Renal cortical epithelial cell (primary cell): ENCODE results near the gene TMEM9B. TPM values are rescaled to one million over a fixed set of nuclear protein-coding genes. Genes with fewer than 3 reads are reported as not detected.

Experiments used
- DNase-seq: peaks from one replicate; pipeline ENCODE4 v3.0.0-alpha.2; 2011; ENCODE audit warnings: low read depth
- total RNA-seq: library from RNA; depleted of rRNA; stranded (reverse); fragments of >200 nt; gene quantifications from 2 replicates; pipeline ENCODE4 v1.2.3, GENCODE V29; 2014

TMEM9B gene
- total RNA-seq, 1 donor from 2014 or later, result 52.4 TPM

DNA sequence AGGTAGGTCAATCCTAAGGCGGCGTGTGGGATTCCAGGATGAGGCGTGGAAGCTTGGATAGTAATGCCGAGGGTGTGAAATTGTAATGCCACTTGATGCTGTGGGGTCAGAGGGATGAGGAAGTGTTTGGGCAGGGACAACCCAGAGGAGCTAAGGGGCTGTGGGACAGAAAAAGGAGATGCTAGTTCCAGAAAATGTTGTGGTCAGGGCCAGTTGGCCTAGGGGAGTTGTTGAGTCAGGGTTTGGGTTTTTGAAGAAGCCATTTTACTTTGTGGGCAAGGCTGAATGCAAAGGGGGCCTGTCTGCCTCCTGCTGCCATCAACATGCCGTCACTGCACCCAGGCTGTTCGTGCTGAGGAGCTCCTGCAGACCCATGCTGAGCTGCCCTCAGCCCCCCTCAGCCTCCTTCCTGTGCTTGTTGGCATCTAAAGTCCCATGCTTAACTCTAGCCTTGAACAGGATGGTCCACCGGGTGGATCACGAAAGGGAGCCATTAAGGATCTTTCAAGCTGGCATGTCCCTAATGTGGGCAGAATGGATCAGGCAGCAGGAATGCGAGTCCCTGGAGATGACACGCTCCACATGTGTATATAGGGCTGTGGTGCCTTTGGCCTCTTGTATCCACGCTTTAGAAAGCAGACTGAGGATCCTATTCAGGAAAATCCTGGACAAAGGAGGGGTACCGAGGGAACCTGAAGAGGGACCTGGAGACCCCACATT is 33.6 kb downstream of the TMEM9B start:
- no peak for DNase-seq

DNA sequence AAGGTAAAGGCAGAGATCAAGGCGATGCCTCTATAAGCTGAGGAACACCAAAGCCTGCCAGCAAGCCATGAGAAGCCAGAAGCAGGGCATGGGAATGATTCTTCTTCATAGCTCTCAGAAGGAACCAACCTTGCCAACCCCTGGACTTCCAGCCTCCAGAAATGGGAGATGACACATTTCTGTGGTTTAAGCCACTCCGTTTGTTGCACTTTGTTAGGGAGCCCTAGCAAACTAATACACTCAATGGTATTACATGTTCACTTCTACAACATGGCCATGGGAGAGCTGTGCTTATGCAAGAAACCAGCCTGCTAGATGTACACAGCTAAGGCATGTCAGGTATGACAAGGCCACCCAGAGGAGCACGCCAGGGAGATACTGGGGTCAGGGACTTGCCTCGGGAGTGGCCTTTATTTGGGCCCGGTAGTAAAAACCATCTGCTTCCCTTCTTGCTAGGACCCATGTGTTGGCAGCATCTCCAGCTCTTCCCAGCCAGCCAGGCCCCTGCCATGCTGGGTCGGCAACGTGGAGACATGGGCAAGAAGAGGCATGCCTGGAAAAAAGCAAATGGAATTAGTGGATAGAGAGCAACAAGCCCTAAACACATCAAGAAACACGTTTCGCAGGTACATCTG is 35.1 kb downstream of the TMEM9B start:
- DNase-seq, result no peak

DNA sequence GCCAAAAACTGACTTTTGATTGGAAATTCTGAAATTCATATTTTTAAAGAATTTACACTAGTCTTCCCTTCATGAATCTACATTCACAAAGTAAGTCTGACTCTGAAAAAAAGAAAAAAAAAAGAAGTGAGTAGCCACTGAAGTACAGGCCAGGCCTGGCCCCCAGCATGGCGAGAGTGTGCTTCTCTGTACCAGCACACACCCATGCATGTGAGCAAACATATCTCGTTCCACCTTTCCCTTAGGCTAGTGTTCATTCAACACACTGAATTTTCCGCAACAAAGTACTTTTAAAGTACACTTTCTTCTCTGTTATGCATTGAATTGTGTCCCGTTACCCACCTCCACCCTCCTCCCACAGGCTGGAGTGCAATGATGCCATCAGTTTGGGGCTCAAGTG is 36.0 kb downstream of the TMEM9B start:
- no peak for DNase-seq

DNA sequence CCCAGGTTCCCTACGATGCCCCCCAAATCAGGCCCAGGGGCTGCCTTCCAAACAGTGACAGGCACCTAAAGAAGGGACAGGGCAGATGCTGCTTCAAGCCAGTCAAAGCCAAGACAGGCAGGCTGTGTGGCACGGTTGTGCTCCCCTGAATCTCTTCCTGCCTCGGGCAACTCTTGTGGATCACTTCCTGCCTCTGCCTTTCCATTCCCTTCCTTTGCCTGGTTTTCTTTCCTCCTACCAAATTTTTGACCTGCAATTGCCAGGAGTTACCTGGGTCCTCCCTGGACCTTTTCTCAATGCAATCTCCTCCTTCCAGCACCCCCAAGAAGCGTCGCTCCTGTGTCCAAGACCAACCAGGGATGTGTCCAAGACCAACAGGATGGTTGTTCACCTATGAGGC is 37.0 kb downstream of the TMEM9B start:
- no peak for DNase-seq

DNA sequence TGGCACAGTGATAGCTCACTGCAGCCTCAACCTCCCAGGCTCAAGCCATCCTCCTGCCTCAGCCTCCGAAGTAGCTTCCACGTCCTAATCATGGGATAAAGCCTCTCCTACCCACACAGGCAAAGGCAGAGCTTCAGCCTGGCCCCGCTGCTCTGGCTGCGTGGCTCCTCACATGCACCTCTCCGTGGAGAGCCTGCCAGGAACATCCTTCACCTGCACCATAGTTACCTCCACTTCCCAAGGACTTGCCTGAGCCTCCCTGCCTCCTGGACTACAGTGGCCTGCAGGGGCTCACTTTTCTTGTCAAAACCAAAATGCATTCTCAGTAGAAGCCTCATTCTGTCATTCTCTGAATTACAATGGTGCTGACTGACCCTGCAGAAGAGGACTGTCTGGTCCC is 38.0 kb downstream of the TMEM9B start:
- no peak for DNase-seq

DNA sequence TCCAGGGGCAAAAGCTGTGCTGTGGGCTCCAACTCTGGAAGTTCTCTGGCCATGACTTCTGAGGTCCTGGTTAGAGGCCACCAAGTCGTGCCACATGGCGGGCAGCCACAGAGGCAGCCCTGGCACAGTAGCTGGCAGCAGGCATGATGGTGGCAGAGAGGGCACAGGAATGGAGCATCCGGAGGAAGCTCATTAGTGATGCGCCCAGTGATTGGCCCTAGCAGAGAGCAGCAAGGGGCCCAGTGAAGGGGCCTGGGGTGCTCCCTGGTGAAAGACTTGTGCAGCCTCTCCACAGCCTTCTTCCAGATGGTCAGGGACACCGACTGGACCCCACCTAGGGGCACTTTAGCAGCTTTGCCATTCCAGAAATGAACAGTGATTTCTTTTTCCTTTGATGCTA is 38.5 kb downstream of the TMEM9B start:
- no peak for DNase-seq

DNA sequence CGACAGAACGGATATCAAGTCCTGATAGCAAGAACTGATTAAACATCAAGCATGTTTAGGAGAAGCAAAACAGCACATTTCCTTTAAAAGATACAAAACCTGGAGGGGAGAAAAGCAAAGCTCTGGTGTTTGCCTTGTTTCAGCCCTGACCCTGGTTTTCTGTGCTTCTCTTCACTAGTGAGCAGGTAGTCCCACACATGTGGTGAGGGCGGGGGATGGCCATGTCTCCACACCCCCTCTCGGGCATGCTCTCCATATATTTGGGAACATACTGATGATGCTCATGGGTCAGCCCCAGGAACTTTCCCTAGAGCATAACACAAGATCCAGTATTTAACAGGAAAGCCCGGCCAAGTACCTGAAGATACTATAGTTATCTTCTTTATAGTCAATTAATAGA is 41.6 kb downstream of the TMEM9B start:
- no peak for DNase-seq

DNA sequence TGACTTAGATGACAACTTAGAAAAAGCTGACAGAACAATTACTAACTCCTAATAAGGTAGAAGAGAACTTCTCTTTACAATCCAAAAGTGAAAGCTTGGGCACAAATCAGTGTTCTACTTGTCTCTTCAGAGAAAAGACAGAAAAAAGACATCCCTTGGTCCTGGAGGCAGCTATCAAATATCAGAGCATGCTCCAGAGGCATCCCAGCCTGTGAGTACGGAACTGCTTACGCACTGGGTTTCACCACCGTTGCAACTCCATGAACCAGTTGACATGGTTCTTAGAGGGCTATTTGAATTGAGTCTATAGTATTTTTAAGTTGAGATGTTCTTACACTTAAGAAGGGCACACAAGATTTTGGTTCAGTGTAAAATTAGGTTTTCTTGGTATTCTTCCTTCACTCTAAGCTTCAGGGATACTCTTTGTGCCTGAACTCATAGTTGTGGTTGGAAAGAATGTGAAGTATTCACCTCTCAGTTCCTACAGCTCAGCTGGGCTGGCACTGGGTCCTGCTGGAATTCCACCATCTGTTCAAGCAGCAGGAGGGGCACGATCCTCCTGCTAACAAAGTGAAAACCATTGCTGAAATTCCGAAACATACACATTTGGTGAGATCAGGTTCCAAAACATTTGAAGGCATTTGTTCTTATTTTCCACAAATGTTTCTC is 47.0 kb downstream of the TMEM9B start:
- peak; percentile 89 for DNase-seq

DNA sequence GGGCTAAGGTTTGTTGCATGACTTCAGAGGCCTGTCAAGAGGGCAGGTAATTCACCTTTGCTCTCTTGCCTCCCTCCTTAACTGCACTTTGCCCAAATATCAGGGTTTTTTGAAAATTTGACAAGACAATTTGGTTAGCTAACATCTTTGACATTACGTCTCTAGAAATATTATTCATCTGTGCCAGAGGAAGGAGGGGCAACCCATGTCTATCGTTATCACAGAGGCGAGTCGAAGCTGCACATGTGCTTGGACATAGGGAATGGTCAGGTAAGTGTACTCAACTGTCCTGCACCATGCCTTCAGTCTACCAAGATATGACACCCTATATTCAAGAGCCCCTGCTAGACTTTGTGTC is 49.6 kb downstream of the TMEM9B start:
- no peak for DNase-seq

DNA sequence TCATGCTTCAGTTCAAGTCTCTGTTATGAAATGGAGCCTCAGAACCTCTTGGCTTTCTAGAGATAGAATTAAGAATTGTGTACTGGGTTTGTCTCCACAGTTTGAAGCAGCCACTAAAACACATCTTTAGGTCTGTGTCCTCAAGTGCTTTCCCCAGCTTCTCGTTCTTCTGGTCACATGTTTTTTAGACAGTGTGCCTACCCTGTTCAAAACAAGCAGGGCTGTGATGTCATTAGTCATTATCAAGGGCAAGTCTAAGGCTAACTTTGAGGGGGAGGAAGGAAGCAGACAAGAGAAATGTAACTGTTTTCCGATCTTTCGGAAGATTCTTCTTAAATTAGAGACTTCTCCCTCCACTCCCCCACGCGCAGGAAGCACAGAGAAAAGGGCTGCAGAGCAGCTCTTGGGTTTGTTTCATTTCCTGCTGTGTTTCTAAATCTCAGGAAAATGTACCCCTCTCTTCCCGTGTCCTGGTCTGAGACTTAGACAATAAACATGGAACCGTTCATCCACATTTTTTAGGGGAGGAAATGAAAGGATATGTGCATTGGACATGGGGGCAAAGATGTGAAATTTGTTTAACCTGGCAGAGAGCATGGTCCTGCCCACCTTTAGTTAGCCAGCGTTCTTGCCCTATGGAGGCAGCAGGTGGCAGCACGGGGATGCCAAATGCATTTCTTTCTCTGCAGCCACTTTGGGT is 50.1 kb downstream of the TMEM9B start:
- DNase-seq, result peak; percentile 53

DNA sequence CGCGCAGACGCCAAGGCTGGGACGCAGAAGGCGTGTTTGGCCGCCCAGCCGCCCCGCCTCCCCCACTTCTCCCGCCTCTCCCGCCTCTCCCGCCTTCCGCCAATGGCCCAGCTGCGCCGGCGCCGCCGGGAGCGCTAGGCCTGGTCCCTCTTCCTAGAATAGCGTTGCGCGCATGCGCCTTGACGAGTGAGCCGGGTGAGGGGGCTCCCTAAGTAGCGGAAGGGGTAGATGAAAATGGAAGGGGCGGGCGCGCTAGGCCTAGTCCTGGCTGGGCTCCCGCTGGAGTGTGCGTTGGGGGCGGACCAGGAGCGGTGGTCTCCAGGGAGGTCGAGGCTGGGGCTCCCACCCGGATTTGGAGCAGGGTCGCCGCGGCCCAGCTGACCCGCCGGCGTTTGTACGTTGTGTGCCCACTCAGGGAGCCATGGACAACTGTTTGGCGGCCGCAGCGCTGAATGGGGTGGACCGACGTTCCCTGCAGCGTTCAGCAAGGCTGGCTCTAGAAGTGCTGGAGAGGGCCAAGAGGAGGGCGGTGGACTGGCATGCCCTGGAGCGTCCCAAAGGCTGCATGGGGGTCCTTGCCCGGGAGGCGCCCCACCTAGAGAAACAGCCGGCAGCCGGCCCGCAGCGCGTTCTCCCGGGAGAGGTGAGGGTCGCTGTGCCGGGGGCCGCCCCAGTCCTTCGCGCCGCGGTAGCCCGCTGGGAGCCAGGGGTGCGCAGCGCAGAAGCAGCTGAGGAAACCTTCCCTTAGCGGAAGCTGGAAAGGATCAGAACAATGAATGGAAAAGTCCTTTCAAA is 53.0 kb downstream of the TMEM9B start, which contains the start of gene AKIP1:
Gene AKIP1 (plus strand): TSS at position 161 of the 795 bp plus-strand sequence. CDS start 261 bp downstream, at position 422.
- peak; percentile 77 for DNase-seq

DNA sequence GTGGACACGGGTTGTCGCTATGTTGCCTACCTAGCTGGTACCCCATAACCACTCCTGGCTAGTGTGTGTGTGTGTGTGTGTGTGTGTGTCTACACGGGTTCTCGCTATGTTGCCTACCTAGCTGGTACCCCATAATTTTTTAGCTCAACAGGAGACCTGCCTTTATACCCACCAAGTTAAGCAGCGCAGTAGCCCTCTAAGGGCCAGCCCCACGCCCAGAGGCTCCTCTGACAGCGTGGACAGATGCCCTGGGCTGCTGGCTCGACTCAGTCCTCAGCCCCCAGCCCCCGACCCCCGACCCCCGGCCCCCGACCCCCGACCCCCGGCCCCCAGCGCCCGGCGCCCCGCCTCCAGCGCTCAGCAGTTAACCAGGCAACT is 53.6 kb downstream of the TMEM9B start:
- no peak for DNase-seq

DNA sequence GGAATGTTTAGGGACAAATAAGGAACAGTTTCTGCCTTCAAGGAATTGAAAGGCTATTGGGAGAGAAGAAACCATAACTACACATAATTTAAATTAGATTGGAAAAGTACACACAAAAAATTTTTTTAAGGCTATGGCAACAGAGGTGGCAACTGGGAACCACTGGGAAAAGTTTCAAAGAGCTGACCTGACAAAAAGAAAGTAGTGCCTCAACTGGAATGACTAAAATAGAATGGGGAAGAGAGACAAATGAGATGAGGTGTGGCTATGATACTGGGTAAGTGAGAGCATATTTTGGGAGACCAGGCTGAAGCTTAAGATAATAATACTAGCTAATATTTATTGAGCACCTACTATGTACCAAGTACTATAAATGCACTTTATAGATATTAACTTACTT is 56.1 kb downstream of the TMEM9B start:
- no peak for DNase-seq

DNA sequence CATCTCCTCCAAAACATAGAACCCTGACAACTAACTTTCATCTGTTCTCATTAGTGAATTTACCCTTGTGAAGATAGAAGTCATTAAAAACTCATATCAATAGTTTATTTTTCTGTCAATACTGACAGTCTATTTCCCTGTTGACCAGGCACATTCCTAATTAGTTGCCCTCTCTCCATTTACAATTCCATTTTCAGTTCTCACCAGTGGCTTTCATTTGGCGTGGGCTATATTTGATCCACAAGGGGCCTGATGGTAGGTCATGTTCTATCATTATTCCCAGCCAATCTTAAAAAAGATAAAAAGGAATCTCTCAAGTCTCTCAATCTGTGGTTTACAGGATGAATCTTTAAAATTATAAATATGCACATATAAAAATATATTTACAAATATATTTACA is 57.1 kb downstream of the TMEM9B start:
- DNase-seq, result no peak

DNA sequence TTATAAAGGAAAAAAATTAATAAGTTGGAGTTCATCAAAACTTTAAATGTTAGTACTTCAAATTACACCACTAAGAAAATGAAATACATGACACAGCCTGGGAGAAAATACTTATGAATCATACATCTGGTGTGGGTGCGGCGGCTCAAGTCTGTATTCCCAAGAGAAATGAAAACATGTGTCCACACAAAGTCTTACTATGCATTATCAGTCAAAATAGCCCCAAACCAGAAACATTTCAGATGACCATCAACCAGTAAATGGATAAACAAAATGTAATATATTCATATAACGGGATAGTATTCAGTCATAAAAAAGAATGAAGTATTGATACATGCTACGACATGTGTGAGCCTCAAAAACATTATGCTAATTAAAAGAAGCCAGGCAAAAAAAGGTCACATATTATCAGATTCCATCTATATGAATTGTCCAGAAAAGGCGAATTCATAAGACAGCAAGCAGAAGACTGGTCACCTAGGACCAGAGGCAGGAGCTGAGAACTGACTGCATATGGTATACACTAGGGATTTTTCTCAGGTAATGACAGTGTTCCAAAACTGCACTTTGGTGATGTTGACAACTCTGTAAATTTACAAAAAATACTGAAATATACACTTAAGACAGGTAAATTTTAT is 58.6 kb downstream of the TMEM9B start:
- no peak for DNase-seq

DNA sequence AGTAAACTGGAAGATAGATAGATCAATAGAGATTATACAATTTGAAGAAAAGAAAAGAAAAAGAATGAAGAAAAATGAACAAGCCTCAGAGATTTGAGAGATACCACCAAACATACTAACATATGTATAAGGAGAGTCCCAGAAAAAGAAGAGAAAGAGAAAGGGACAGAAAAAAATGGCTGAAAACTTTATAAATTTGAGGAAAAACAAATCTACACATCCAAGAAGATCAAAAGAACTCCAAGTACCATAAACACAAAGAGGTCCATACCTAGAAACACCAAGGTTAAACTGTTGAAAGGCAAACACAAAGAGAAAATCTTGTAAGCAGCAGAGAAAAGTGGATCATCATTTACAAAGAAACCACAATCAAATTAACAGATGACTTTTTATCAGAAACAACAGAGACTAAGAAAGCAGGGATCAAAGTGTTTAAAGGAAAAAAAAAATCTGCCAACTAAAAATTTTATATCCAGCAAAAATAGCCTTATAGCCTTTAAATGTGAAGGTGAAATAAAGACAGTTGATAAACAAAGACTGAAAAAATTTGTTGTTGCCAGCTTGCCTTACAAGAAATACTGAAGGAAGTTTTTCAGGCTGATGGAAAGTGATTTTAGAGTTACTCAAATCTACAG is 65.0 kb downstream of the TMEM9B start:
- no peak for DNase-seq
